ENCODE data around the gene FNDC3B. TPM values are rescaled to one million over a fixed set of nuclear protein-coding genes. Genes with fewer than 3 reads are reported as not detected.

Gene FNDC3B
- total and polyA plus RNA-seq, 7 donors: 16.2 to 93.9 (median 50.3) TPM

DNA sequence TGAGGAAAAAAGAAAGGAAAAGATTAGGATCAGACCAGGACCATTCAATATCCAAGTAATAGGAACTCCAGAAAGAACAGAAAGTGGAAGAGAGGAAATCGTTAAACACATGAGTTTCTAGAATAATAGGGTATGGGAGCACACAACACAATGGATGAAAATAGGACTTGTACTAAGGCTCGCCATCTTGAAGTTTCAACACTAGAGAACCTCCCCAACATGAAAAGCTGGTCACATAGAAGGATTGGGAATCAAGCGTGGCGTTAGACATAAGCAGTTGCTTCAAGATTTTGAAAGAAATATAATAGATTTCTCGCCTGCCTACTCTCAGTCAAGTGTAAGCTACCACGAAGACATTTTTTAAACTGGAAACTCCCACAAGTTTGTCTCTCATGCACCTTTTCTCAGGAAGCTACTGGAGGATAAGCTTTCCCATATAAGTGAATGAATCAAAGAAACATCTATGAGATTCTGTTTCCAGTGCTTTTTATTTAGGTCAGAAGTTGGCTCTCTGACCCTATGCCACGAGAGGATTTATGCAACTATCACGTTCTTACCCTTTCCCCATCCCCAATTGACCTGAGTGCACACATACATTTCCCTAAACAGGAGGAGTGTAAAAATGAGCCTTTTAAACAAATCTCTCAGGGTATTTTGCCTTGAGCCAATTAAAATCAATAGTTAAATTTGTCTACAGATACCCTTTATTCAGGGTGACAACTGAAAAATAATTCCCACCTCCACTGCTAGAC is 363.7 kb downstream of the FNDC3B start:
- no peaks in the 10 kb centered on the region for H3K4me1 ChIP-seq
- no peaks in the 10 kb centered on the region for H3K9me3 ChIP-seq
- peaks cover 0 to 11% (median 2%) of the 10 kb centered on the region in 4 donors for H3K36me3 ChIP-seq
- intact Hi-C loops (cut with DNase I): no loop called here
- DNase-seq: no peak
- H3K27ac ChIP-seq: no peak overlapping the region
- TF ChIP-seq POLR2A (IDR thresholded peaks at IDR 0.05) (no peak), POLR2AphosphoS5 (IDR thresholded peaks at IDR 0.05) (no peak), EP300 (IDR thresholded peaks at IDR 0.05) (no peak)
- TF ChIP-seq, protein P1, sequence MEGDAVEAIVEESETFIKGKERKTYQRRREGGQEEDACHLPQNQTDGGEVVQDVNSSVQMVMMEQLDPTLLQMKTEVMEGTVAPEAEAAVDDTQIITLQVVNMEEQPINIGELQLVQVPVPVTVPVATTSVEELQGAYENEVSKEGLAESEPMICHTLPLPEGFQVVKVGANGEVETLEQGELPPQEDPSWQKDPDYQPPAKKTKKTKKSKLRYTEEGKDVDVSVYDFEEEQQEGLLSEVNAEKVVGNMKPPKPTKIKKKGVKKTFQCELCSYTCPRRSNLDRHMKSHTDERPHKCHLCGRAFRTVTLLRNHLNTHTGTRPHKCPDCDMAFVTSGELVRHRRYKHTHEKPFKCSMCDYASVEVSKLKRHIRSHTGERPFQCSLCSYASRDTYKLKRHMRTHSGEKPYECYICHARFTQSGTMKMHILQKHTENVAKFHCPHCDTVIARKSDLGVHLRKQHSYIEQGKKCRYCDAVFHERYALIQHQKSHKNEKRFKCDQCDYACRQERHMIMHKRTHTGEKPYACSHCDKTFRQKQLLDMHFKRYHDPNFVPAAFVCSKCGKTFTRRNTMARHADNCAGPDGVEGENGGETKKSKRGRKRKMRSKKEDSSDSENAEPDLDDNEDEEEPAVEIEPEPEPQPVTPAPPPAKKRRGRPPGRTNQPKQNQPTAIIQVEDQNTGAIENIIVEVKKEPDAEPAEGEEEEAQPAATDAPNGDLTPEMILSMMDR (IDR thresholded peaks at IDR 0.05): no peak
- WGBS, 2 donors: 85 to 93% methylated on average over 8 of the region's 8 CpGs
- no peak overlapping the region for H3K4me3 ChIP-seq
- H3K27me3 ChIP-seq: no peaks in the 10 kb centered on the region

DNA sequence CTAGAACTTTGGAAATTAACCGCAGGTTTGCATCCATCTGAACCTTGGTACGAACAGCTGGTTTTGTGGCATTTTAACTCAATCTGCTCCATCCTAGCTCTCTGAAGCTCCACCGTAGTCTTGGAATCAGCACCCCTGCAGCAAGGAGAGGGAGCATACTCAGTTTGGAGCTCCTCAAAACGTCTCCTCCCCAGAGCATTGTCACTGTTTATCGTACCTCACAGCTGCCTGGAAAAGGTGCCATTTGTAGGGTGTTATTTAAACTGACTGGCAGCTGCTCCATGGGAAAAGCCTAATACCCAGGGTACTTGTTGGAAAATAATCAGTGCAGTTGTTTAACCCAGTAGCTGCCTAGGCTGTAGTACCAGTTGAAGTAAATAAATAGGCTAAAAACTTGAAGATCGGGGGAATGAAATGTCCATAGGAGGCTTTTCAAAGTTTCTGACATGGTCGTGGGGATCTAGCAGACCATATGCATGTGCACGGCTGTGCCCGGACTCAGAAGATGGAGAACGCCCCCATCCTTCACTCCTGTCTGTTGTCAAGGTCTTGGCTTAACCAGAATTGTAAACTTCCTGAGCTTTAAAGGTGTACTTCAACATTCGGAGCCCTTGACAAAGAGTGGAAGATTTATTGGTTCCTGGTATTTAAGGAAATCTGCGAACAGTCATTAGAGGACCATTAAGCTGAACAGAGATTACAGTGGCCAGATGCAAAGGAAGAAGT is 365.0 kb downstream of the FNDC3B start:
- no peak for TF ChIP-seq POLR2AphosphoS5 (IDR thresholded peaks at IDR 0.05)
- TF ChIP-seq POLR2A (IDR thresholded peaks at IDR 0.05): no peak
- TF ChIP-seq, protein P1 (IDR thresholded peaks at IDR 0.05): no peak
- no peak for TF ChIP-seq EP300 (IDR thresholded peaks at IDR 0.05)
- H3K27ac ChIP-seq: no peak overlapping the region

DNA sequence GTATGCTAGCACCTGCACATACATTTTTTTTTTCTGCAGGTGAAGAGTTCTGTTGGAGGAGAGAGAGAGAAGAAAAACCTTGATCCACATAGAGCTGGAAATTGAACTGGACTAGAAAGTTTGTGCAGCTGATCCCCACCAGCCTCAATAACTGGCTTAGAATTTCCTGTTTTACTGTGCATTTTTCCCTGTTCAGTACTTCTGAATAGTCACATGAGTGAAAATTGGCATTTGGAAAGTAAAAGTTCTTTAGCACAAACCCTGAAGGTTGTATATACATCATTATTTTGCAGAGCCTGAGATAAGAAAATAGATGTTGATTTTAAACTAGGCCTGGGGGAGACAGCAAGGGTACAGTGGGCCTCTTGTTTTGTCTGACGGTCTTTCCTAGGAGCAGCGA is 366.5 kb downstream of the FNDC3B start:
- Histone ChIP-seq H3K27ac (no peak overlapping the region), H3K4me3 (no peak overlapping the region), H3K4me1 (no peaks in the 10 kb centered on the region), H3K36me3 (peaks cover 0 to 3% (median 0%) of the 10 kb centered on the region in 4 donors), H3K9me3 (no peaks in the 10 kb centered on the region), H3K27me3 (no peaks in the 10 kb centered on the region)
- no peak for DNase-seq
- WGBS, 2 donors: 94 to 96% methylated on average over 2 of the region's 2 CpGs
- TF ChIP-seq, protein P1 (IDR thresholded peaks at IDR 0.05): no peak
- TF ChIP-seq POLR2AphosphoS5 (IDR thresholded peaks at IDR 0.05) (no peak), POLR2A (IDR thresholded peaks at IDR 0.05) (no peak), EP300 (IDR thresholded peaks at IDR 0.05) (no peak)
- intact Hi-C loops (cut with DNase I): no loop called here

More for the DNA sequence above, 365.0 kb downstream of the FNDC3B start:
- H3K9me3 ChIP-seq: no peaks in the 10 kb centered on the region
- WGBS, 2 donors: 67 to 73% methylated on average over 12 of the region's 12 CpGs
- no peaks in the 10 kb centered on the region for H3K4me1 ChIP-seq
- no peak overlapping the region for H3K4me3 ChIP-seq
- intact Hi-C loops (cut with DNase I): no loop called here
- no peaks in the 10 kb centered on the region for H3K27me3 ChIP-seq
- DNase-seq: no peak
- H3K36me3 ChIP-seq: peaks cover 0 to 3% (median 0%) of the 10 kb centered on the region in 4 donors

DNA sequence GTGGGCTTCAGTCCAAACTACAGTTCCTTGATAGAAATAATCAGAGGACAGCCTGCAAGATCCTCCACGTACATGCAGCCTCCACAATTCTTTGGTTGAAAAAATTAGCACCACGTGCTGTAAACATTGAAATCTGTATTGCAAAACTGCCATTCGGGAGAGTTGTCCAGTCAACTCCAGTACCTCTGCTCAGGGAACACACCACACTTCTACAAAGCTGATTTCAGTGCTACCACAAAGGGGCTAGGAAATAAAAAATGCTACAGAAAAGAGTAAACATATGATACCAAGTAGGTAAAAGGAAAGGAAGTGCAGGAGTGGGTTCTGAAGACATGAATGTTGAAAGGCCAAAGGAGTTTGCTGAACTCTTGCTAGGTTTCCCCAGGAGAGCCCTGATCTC is 368.5 kb downstream of the FNDC3B start:
- DNase-seq: no peak
- intact Hi-C loops (cut with DNase I): no loop called here
- Histone ChIP-seq H3K36me3 (no peaks in the 10 kb centered on the region), H3K9me3 (no peaks in the 10 kb centered on the region), H3K4me1 (no peaks in the 10 kb centered on the region), H3K27ac (no peak overlapping the region), H3K4me3 (no peak overlapping the region), H3K27me3 (no peaks in the 10 kb centered on the region)
- TF ChIP-seq EP300 (IDR thresholded peaks at IDR 0.05) (no peak), POLR2AphosphoS5 (IDR thresholded peaks at IDR 0.05) (no peak), POLR2A (IDR thresholded peaks at IDR 0.05) (no peak)
- TF ChIP-seq, protein P1 (IDR thresholded peaks at IDR 0.05): no peak
- 84 to 87% methylated on average over 3 of the region's 3 CpGs for WGBS, 2 donors
